ENCODE data around the gene KLHL7.

DNA sequence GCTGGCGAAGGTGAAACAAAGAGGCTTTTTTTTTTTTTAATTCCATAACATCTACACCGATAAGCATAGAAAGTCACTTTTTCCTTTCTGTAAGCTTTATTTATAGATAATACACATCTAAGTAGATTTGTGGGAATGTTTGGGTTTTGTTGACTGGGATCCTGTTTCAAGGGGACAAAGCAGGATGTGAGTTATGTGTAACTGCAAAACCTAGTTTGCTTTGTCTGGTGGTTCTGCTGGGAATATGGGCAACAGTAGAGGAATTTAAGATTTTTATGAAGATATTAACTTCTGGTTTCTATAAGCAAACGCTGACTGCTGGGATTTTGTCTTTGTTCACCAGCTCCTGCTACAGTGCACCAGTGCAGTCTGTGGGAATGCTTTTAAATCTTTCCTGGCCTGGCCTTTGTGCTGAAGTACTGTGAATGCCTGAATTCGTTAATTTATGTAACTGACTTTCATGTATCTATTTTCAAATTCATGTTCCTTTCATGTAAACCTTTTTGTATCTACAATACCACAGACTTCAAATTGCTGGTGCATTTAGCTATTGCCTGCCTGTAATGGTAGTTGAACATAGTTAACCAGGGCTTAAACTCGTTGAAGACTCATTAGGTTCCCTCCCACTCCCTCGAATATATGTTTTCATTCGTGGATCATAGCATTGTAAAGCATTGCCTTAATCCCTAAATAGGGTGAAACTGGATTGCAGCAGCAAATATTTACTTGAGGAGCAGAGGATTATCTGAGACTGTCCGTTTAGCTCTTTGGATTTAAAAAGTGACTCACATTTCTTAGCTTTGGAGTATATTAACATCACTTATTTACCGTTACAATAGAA lies 1.5 kb downstream of the KLHL7 start:
- TF ChIP-seq, protein P1, sequence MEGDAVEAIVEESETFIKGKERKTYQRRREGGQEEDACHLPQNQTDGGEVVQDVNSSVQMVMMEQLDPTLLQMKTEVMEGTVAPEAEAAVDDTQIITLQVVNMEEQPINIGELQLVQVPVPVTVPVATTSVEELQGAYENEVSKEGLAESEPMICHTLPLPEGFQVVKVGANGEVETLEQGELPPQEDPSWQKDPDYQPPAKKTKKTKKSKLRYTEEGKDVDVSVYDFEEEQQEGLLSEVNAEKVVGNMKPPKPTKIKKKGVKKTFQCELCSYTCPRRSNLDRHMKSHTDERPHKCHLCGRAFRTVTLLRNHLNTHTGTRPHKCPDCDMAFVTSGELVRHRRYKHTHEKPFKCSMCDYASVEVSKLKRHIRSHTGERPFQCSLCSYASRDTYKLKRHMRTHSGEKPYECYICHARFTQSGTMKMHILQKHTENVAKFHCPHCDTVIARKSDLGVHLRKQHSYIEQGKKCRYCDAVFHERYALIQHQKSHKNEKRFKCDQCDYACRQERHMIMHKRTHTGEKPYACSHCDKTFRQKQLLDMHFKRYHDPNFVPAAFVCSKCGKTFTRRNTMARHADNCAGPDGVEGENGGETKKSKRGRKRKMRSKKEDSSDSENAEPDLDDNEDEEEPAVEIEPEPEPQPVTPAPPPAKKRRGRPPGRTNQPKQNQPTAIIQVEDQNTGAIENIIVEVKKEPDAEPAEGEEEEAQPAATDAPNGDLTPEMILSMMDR (conservative IDR thresholded peaks at IDR 0.05 in 1 of 2, IDR thresholded peaks at IDR 0.05 in 1 of 2; ENCODE audit: extremely low read depth in 1 of 2, insufficient read depth in 1 of 2, low read depth in 1 of 2, low read length in 2 of 2) = no peak
- TF ChIP-seq EZH2 (IDR thresholded peaks at IDR 0.05; ENCODE audit: borderline replicate concordance, low read length) = no peak
